Body of pancreas (tissue), 4 donors: ENCODE results near the gene CLDN8.

Experiments used
- CTCF ChIP-seq, 7 experiments: fragments of 450-650 bp in 4 of 7; fragments of 200-600 bp in 3 of 7; sonication (generic) in 3 of 7; IDR thresholded peaks; one replicate each; pipeline ENCODE4 v1.5.1; 2016 to 2019; ENCODE audit warnings: antibody characterized with exemption in 7 of 7
- POLR2A ChIP-seq, 3 donors: fragments of 450-650 bp; IDR thresholded peaks; one replicate each; pipeline ENCODE4 v1.6.1; 2016; ENCODE audit warnings: antibody characterized with exemption in 3 of 3, mild to moderate bottlenecking in 2 of 3

- no peak for TF ChIP-seq POLR2A (IDR thresholded peaks at IDR 0.05)
- TF ChIP-seq CTCF (IDR thresholded peaks at IDR 0.05) = no peak
These were observed 6.8 kb upstream of the CLDN8 start for GRCh38 chr21:30222724-30223123.
